Heart right ventricle (tissue), 16 donors: ENCODE data around the gene VSTM4. TPM values are rescaled to one million over a fixed set of nuclear protein-coding genes. Genes with fewer than 3 reads are reported as not detected.

Experiments
- ATAC-seq, 8 donors: fragments of 200-7000 bp; cut with Tn5 transposase; one replicate each; pipeline ENCODE4 v1.9.1; 2020; ENCODE audit warnings: mild to moderate bottlenecking in 8 of 8, moderate library complexity in 8 of 8, moderate number of reproducible peaks in 1 of 8
- DNase-seq, 2 donors: peaks; one replicate each; pipeline ENCODE4 v3.0.0-alpha.2; 2020
- H3K27ac ChIP-seq, 10 donors: fragments of 200-600 bp; sonication (generic) in 2 of 10; one replicate each; pipeline versions ENCODE4 v1.5.0 to v1.8.0; 2020 to 2022; ENCODE audit warnings: mild to moderate bottlenecking in 3 of 10
- H3K27me3 ChIP-seq, 7 donors: fragments of 200-600 bp; one replicate each; pipeline ENCODE4 v1.8.0; 2021 to 2022; ENCODE audit warnings: mild to moderate bottlenecking in 2 of 7
- H3K36me3 ChIP-seq, 9 donors: fragments of 200-600 bp; sonication (generic) in 1 of 9; one replicate each; pipeline versions ENCODE4 v1.5.0 to v1.8.0; 2020 to 2022; ENCODE audit warnings: mild to moderate bottlenecking in 2 of 9
- H3K4me1 ChIP-seq, 9 donors: fragments of 200-600 bp; sonication (generic) in 1 of 9; one replicate each; pipeline versions ENCODE4 v1.5.0 to v1.8.0; 2020 to 2022; ENCODE audit warnings: mild to moderate bottlenecking in 4 of 9
- H3K4me3 ChIP-seq, 10 donors: fragments of 200-600 bp; sonication (generic) in 2 of 10; one replicate each; pipeline versions ENCODE4 v1.5.0 to v1.8.0; 2020 to 2022; ENCODE audit warnings: mild to moderate bottlenecking in 7 of 10, moderate library complexity in 2 of 10
- H3K9me3 ChIP-seq, 11 donors: fragments of 200-600 bp in 10 of 11; sonication (generic) in 2 of 11; one replicate each; pipeline versions ENCODE4 v1.5.0 to v1.8.0; 2013 to 2022; ENCODE audit warnings: mild to moderate bottlenecking in 2 of 11, control low read depth in 1 of 11, moderate library complexity in 1 of 11
- CTCF ChIP-seq, 9 donors: fragments of 200-600 bp; sonication (generic) in 2 of 9; IDR thresholded peaks; one replicate each; pipeline versions ENCODE4 v1.5.0 to v1.8.0; 2021 to 2022; ENCODE audit warnings: antibody characterized with exemption in 9 of 9, mild to moderate bottlenecking in 5 of 9, moderate library complexity in 1 of 9
- WGBS, 2 donors: extraction: QIAGEN DNeasy Blood & Tissue Kit; methylation state at CpG; one replicate each; pipeline ENCODE4 v1.1.7; 2013; ENCODE audit warnings: inconsistent platforms in 1 of 2; 5-methylcytosine and 5-hydroxymethylcytosine counted together
- intact Hi-C, 10 donors: fragments of 100-400 bp; cut with DNase I; formaldehyde crosslinking; loops; one replicate each; pipeline versions ENCODE4 v1.11.1 to v1.14.2; 2022
- polyA plus RNA-seq, 2 donors: library from polyadenylated mRNA; stranded (reverse); fragments of 200-250 nt; gene quantifications; one replicate each; pipeline ENCODE4 v1.2.3, GENCODE V29; 2013
- total RNA-seq, 10 donors: library from RNA; stranded (reverse); fragmentation: NEBNext Ultra II Directional in 3 of 10; extraction: Animal tissue kit (Norgen Biotek cat#: 25700) in 3 of 10; gene quantifications; one replicate each; pipeline versions ENCODE4 v1.2.1 to v1.2.4, GENCODE V29; 2021 to 2023
- donor health status: Arrhythmogenic right ventricular cardiomyopathy.
- donor health status: ischemic (EF 13 %, LVEDD 7.1; RV severe dilation, severe dysfunction).
- donor health status: healthy with polysubstance abuse.
- donor health status: DM: no; HTN: yes; CAD: no.
- donor health status: DM: no; HTN: no; CAD: no.
- donor health status: ischemic (EF 25% LVEDD 6.9; RV normal size, moderate dysfunction).
- donor health status: ischemic (EF 25% LVEDD 5.7; RV mildly dilated, moderate dysfunction).
- donor health status: healthy.
- donor health status: DM: yes; HTN: yes; CAD: no.
- donor health status: Ischemic cardiomyopathy.
- donor health status: ischemic (EF 35%, LVEDD 5.7; RV mildly dilated, moderate dysfunction).
- donor health status: nonischemic (EF 11% LVEDD 7.7; RV severe dilation, severe dysfunction).
- donor health status: DM: yes; HTN: yes; CAD: no.
- donor health status: PGD.
- donor health status: ischemic (EF 29% LVEDD 5.4; RV normal size, mild dysfunction).
- donor health status: nonischemic (EF 23%, LVEDD 6.1; RV moderate dilation, normal function).

The VSTM4 gene
- total and polyA plus RNA-seq, 12 donors, result 5.0 to 26.7 (median 16.3) TPM

- Histone ChIP-seq H3K4me3 (no peak within 1 kb of the TSS), H3K27ac (no peak within 1 kb of the TSS), H3K9me3 (peaks cover 0 to 5% (median 0%) of the 10 kb centered on the region in 11 donors), H3K4me1 (peaks cover 0 to 35% (median 11%) of the 10 kb centered on the region in 9 donors), H3K27me3 (no peaks in the 10 kb centered on the region), H3K36me3 (no peaks in the 10 kb centered on the region)
- no peak for TF ChIP-seq CTCF (IDR thresholded peaks at IDR 0.05)
- WGBS, 2 donors, result 71 to 77% methylated on average over 5 of the region's 5 CpGs
- DNase-seq (peak in 1 of 2 donors; percentile 2), ATAC-seq (peak in 1 of 8 donors; percentile 41)
- intact Hi-C loops, result no loop called here
Measured at GRCh38 chr10:49133706-49134248, 18.5 kb upstream of the VSTM4 start, which contains the start of gene FAM170B. TSS of gene FAM170B (minus strand) at chr10:49134021. CDS start at chr10:49133918, 103 bp downstream.

GRCh38 chr10:49132362-49132737 lies 17.0 kb upstream of the VSTM4 start:
- H3K9me3 ChIP-seq, result peaks cover 0 to 5% (median 0%) of the 10 kb centered on the region in 11 donors
- no peaks in the 10 kb centered on the region for H3K36me3 ChIP-seq
- H3K27me3 ChIP-seq, result no peaks in the 10 kb centered on the region
- no peak overlapping the region for H3K27ac ChIP-seq
- WGBS, 2 donors, result 94 to 96% methylated on average over 2 of the region's 2 CpGs
- intact Hi-C loops, result no loop called here
- DNase-seq (no peak), ATAC-seq (no peak)
- TF ChIP-seq CTCF (IDR thresholded peaks at IDR 0.05), result no peak
- H3K4me3 ChIP-seq, result no peak overlapping the region
- peaks cover 0 to 27% (median 8%) of the 10 kb centered on the region in 9 donors for H3K4me1 ChIP-seq

GRCh38 chr10:49131507-49132361 lies 16.4 kb upstream of the VSTM4 start:
- 76 to 82% methylated on average over 37 of the region's 37 CpGs for WGBS, 2 donors
- Histone ChIP-seq H3K9me3 (peaks cover 0 to 4% (median 0%) of the 10 kb centered on the region in 11 donors), H3K4me3 (no peak overlapping the region), H3K36me3 (no peaks in the 10 kb centered on the region), H3K27ac (no peak overlapping the region), H3K27me3 (no peaks in the 10 kb centered on the region), H3K4me1 (peaks cover 0 to 27% (median 8%) of the 10 kb centered on the region in 9 donors)
- intact Hi-C loops, result no loop called here
- peak; percentile 30 to 68 (median 56) for ATAC-seq
- TF ChIP-seq CTCF (IDR thresholded peaks at IDR 0.05), result no peak
- peak; percentile 26 to 52 for DNase-seq

GRCh38 chr10:49129376-49129775 lies 14.1 kb upstream of the VSTM4 start:
- peaks cover 0 to 17% (median 0%) of the 10 kb centered on the region in 9 donors for H3K4me1 ChIP-seq
- intact Hi-C loops, result no loop called here
- 96 to 97% methylated on average over 1 of the region's 1 CpG for WGBS, 2 donors
- H3K27ac ChIP-seq, result no peak overlapping the region
- no peaks in the 10 kb centered on the region for H3K9me3 ChIP-seq
- no peak for ATAC-seq
- H3K36me3 ChIP-seq, result no peaks in the 10 kb centered on the region
- no peak for TF ChIP-seq CTCF (IDR thresholded peaks at IDR 0.05)
- DNase-seq, result no peak
- H3K4me3 ChIP-seq, result no peak overlapping the region
- no peaks in the 10 kb centered on the region for H3K27me3 ChIP-seq
